IMR-90 (cell line): ENCODE results near the gene METTL24. TPM values are rescaled to one million over a fixed set of nuclear protein-coding genes. Genes with fewer than 3 reads are reported as not detected.

ENCODE experiments used
- ATAC-seq: fragments of 200-7000 bp; cut with Tn5 transposase; 2 replicates; pipeline ENCODE4 v1.9.1; 2020; ENCODE audit warnings: low read depth, mild to moderate bottlenecking, moderate library complexity
- BruUV-seq: library from RNA; stranded (reverse); fragments of 400-500 nt; replicated peaks from 2 replicates; lab custom pipeline; 2021; lab: Mats Ljungman, UMichigan
- CTCF ChIA-PET: fragments of 300-600 bp; formaldehyde crosslinking; extraction: SDS; loops from one replicate; lab custom pipeline; 2021; ENCODE audit warnings: antibody characterized with exemption; lab: Yijun Ruan, JAX
- POLR2A ChIA-PET: fragments of 300-600 bp; sonication (Branson Sonifier 250); formaldehyde crosslinking; loops from one replicate; lab custom pipeline; 2022; ENCODE audit warnings: antibody characterized with exemption; ENCODE audit not compliant: unreplicated experiment; lab: Charles Lee
- DNase-seq: peaks from one replicate; pipeline ENCODE4 v3.0.0; 2013
- H2AFZ ChIP-seq: replicated peaks from 2 replicates; pipeline ENCODE3; 2013; ENCODE audit warnings: low read length, mild to moderate bottlenecking; ENCODE audit not compliant: poor library complexity
- H2AK5ac ChIP-seq: 2 replicates; pipeline ENCODE4 v1.6.1; 2013; ENCODE audit warnings: low read depth, low read length, inconsistent platforms
- H2AK9ac ChIP-seq: replicated peaks from 2 replicates; pipeline ENCODE3; 2013; ENCODE audit warnings: mild to moderate bottlenecking, low read depth, low read length, moderate library complexity; ENCODE audit not compliant: poor library complexity
- H2BK120ac ChIP-seq: 2 replicates; pipeline ENCODE4 v1.6.1; 2013; ENCODE audit warnings: low read depth, low read length, inconsistent platforms
- H2BK15ac ChIP-seq: 3 replicates; pipeline ENCODE4 v1.6.1; 2013; ENCODE audit warnings: low read depth, low read length, inconsistent platforms
- H2BK20ac ChIP-seq: 2 replicates; pipeline ENCODE4 v1.6.1; 2013; ENCODE audit warnings: low read depth, mild to moderate bottlenecking, inconsistent platforms, low read length, moderate library complexity
- H2BK5ac ChIP-seq: 2 replicates; pipeline ENCODE4 v1.6.1; 2013; ENCODE audit warnings: mild to moderate bottlenecking, low read depth, low read length, inconsistent platforms; ENCODE audit not compliant: poor library complexity, severe bottlenecking
- H3K14ac ChIP-seq: replicated peaks from 2 replicates; pipeline ENCODE4 v1.6.1; 2013; ENCODE audit warnings: low read depth, low read length, inconsistent platforms
- H3K18ac ChIP-seq: 2 replicates; pipeline ENCODE4 v1.6.1; 2013; ENCODE audit warnings: low read depth, low read length, control low read depth
- H3K23ac ChIP-seq: 2 replicates; pipeline ENCODE4 v1.6.1; 2013; ENCODE audit warnings: low read depth, low read length, inconsistent platforms
- H3K27ac ChIP-seq: 2 replicates; pipeline ENCODE4 v1.5.1; 2013; ENCODE audit warnings: mild to moderate bottlenecking, control low read depth, low read length; ENCODE audit not compliant: insufficient read depth
- H3K27me3 ChIP-seq: 2 replicates; pipeline ENCODE4 v1.6.1; 2013; ENCODE audit warnings: low read length; ENCODE audit not compliant: control insufficient read depth, insufficient read depth
- H3K36me3 ChIP-seq: 2 replicates; pipeline ENCODE4 v1.6.1; 2013; ENCODE audit warnings: low read length, mixed read lengths; ENCODE audit not compliant: control insufficient read depth, insufficient read depth
- H3K4ac ChIP-seq: 2 replicates; pipeline ENCODE4 v1.6.1; 2013; ENCODE audit warnings: low read depth, low read length, inconsistent platforms
- H3K4me1 ChIP-seq: 2 replicates; pipeline ENCODE4 v1.6.1; 2013; ENCODE audit warnings: low read length, mixed read lengths; ENCODE audit not compliant: control insufficient read depth, insufficient read depth
- H3K4me2 ChIP-seq: 2 replicates; pipeline ENCODE4 v1.6.1; 2013; ENCODE audit warnings: low read depth, mild to moderate bottlenecking, control low read depth, low read length, moderate library complexity
- H3K4me3 ChIP-seq: 2 replicates; pipeline ENCODE4 v1.5.1; 2013; ENCODE audit warnings: low read depth, mild to moderate bottlenecking, control low read depth, low read length, moderate library complexity; ENCODE audit not compliant: insufficient read depth
- H3K56ac ChIP-seq: 2 replicates; pipeline ENCODE4 v1.6.1; 2013; ENCODE audit warnings: low read length, inconsistent platforms; ENCODE audit not compliant: insufficient read depth; ENCODE audit errors: extremely low read depth
- H3K79me1 ChIP-seq, 2 experiments: 2 replicates each; pipeline ENCODE4 v1.6.1; 2013; ENCODE audit warnings: low read length in 2 of 2, inconsistent platforms in 1 of 2, low read depth in 1 of 2
- H3K9ac ChIP-seq: 2 replicates; pipeline ENCODE4 v1.6.1; 2013; ENCODE audit warnings: low read depth, low read length, control low read depth
- H3K9me1 ChIP-seq: 2 replicates; pipeline ENCODE4 v1.6.1; 2013; ENCODE audit warnings: low read length, inconsistent platforms; ENCODE audit not compliant: insufficient read depth
- H3K9me3 ChIP-seq: 2 replicates; pipeline ENCODE4 v1.6.1; 2013; ENCODE audit warnings: low read length; ENCODE audit not compliant: control insufficient read depth, insufficient read depth
- H4K20me1 ChIP-seq: 2 replicates; pipeline ENCODE4 v1.6.1; 2013; ENCODE audit warnings: low read length, inconsistent platforms; ENCODE audit not compliant: insufficient read depth
- H4K5ac ChIP-seq: 2 replicates; pipeline ENCODE4 v1.6.1; 2013; ENCODE audit warnings: mild to moderate bottlenecking, low read depth, low read length, control low read depth
- H4K8ac ChIP-seq, 2 experiments: 2 replicates each; pipeline ENCODE4 v1.6.1; 2013; ENCODE audit warnings: low read depth in 2 of 2, low read length in 2 of 2, control low read depth in 1 of 2, inconsistent platforms in 1 of 2
- H4K91ac ChIP-seq: 2 replicates; pipeline ENCODE4 v1.6.1; 2013; ENCODE audit warnings: low read depth, low read length, inconsistent platforms; ENCODE audit not compliant: insufficient read depth
- BHLHE40 ChIP-seq: fragments of 150-350 bp; IDR thresholded peaks from 2 replicates; pipeline ENCODE4 v1.6.1; 2016; ENCODE audit warnings: mild to moderate bottlenecking, low read depth, low read length
- CEBPB ChIP-seq: IDR thresholded peaks from 2 replicates; pipeline ENCODE4 v1.6.1; 2012; ENCODE audit warnings: low read depth, low read length, improper control_type of control experiment
- CHD1 ChIP-seq: IDR thresholded peaks from 2 replicates; pipeline ENCODE4 v1.6.1; 2012; ENCODE audit warnings: low read depth, low read length, improper control_type of control experiment
- FOS ChIP-seq: fragments of 150-350 bp; IDR thresholded peaks from 2 replicates; pipeline ENCODE4 v1.6.1; 2016; ENCODE audit warnings: low read depth, low read length
- MAFK ChIP-seq: IDR thresholded peaks from 2 replicates; pipeline ENCODE4 v1.6.1; 2012; ENCODE audit warnings: low read depth, low read length, improper control_type of control experiment
- MAZ ChIP-seq: IDR thresholded peaks from 2 replicates; pipeline ENCODE4 v1.6.1; 2012; ENCODE audit warnings: low read depth, mild to moderate bottlenecking, low read length, improper control_type of control experiment, moderate library complexity, borderline replicate concordance
- MXI1 ChIP-seq: IDR thresholded peaks from 2 replicates; pipeline ENCODE4 v1.6.1; 2012; ENCODE audit warnings: low read depth, mild to moderate bottlenecking, low read length, moderate library complexity, borderline replicate concordance
- NFE2L2 ChIP-seq: fragments of 150-350 bp; IDR thresholded peaks from 2 replicates; pipeline ENCODE4 v1.6.1; 2016; ENCODE audit warnings: low read depth, mild to moderate bottlenecking, low read length
- POLR2A ChIP-seq: IDR thresholded peaks from 2 replicates; pipeline ENCODE4 v1.6.1; 2012; ENCODE audit warnings: mild to moderate bottlenecking, low read depth, low read length
- RAD21 ChIP-seq: IDR thresholded peaks from 2 replicates; pipeline ENCODE4 v1.6.1; 2012; ENCODE audit warnings: low read length, improper control_type of control experiment
- RCOR1 ChIP-seq: IDR thresholded peaks from 2 replicates; pipeline ENCODE4 v1.6.1; 2012; ENCODE audit warnings: mild to moderate bottlenecking, low read length, improper control_type of control experiment; ENCODE audit not compliant: insufficient replicate concordance
- RFX5 ChIP-seq: IDR thresholded peaks from 2 replicates; pipeline ENCODE4 v1.8.0; 2012; ENCODE audit warnings: low read depth, mild to moderate bottlenecking, low read length, moderate library complexity
- SMC3 ChIP-seq: fragments of 150-350 bp; IDR thresholded peaks from 2 replicates; pipeline ENCODE4 v1.6.1; 2016; ENCODE audit warnings: low read depth, mild to moderate bottlenecking, antibody characterized with exemption, low read length, moderate library complexity
- WGBS, 2 experiments: methylation state at CpG; one replicate each; pipeline versions ENCODE4 v1.1.5 to v1.1.7; 2013; ENCODE audit warnings: missing lambda C conversion rate in 2 of 2; ENCODE audit not compliant: insufficient read length in 1 of 2; ENCODE audit errors: extremely low coverage in 2 of 2; 5-methylcytosine and 5-hydroxymethylcytosine counted together
- dilution Hi-C: fragments of 300-500 bp; cut with HindIII; formaldehyde crosslinking; loops from one replicate; pipeline ENCODE4 v1.14.3; 2018; ENCODE audit warnings: low sequenced_read_pairs; ENCODE audit not compliant: unreplicated experiment
- in situ Hi-C: fragments of 300-500 bp; cut with MboI; formaldehyde crosslinking; loops from 3 replicates; pipeline ENCODE4 v1.14.3; 2019; ENCODE audit warnings: low sequenced_read_pairs, inconsistent platforms, mixed read lengths
- intact Hi-C: fragments of 100-400 bp; cut with micrococcal nuclease; formaldehyde crosslinking; loops from 2 replicates; pipeline ENCODE4 v1.10.0; 2022
- polyA plus RNA-seq, 3 experiments: library from polyadenylated mRNA; depleted of rRNA; stranded (reverse); fragments of >200 nt; gene quantifications; 2 replicates each; pipeline ENCODE4 v1.2.3, GENCODE V29; 2012; ENCODE audit warnings: low replicate concordance in 1 of 3
- total RNA-seq: library from RNA; depleted of rRNA; stranded (reverse); fragments of >200 nt; gene quantifications from 2 replicates; pipeline ENCODE4 v1.2.3, GENCODE V29; 2012
- TF ChIP-seq, protein P1 (sequence below): conservative IDR thresholded peaks from 2 replicates; pipeline ENCODE4 v1.5.1; 2012; ENCODE audit warnings: mild to moderate bottlenecking, low read depth, low read length, improper control_type of control experiment
- TF ChIP-seq, protein P2 (sequence below): fragments of 150-350 bp; IDR thresholded peaks from 2 replicates; pipeline ENCODE4 v1.6.1; 2016; ENCODE audit warnings: low read depth, mild to moderate bottlenecking, low read length, moderate library complexity, borderline replicate concordance
- TF ChIP-seq, protein P3 (sequence below): fragments of 150-350 bp; IDR thresholded peaks from 2 replicates; pipeline ENCODE4 v1.6.1; 2017; ENCODE audit warnings: mild to moderate bottlenecking, antibody characterized with exemption, low read length, low read depth

METTL24 gene
- total and polyA plus RNA-seq, 2 of the 4 experiments (the other 2 are of a cell fraction), result not detected

DNA sequence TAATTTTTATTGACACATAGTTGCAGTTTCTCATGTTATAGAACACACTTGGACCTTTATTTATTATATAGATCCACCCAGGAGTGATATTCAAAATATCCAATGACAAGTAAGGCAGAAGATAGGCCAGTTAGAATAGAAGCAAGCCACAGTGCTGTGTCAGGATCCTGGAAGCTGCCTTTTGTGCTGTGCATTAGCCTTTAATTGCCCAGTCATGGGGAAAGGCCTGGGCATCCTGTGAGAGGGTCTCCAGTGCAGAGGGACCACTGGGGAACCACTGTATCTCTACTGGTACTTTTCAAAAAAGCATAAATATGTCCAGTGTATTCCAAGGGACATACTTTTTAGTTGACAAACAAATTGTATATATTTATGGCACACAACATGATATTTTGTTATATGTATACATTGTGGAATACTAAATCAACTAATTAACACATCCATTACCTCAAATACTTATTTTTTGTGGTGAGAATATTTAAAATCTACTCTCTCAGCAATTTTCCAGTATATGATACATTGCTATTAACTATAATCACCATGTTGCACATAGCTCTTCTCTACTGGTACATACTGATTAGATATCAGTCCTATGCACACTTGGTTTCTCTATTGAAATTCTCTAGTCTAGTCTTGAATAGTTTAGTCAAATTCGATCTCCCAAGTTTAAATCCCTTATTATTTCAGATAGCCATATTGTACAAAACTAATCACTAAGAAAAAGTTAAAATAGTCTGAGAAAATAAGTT lies 118.4 kb downstream of the METTL24 start:
- H4K91ac ChIP-seq, result no peak overlapping the region
- H3K56ac ChIP-seq, result no peak overlapping the region
- POLR2A ChIA-PET, result no interaction called here
- ATAC-seq (no peak), DNase-seq (no peak)
- dilution Hi-C loops, result no loop called here
- H2BK15ac ChIP-seq, result no peak overlapping the region
- no peak overlapping the region for H3K23ac ChIP-seq
- H3K9me3 ChIP-seq, result no peaks in the 10 kb centered on the region
- H3K9me1 ChIP-seq, result no peaks in the 10 kb centered on the region
- CTCF ChIA-PET, result no interaction called here
- in situ Hi-C loops, result no loop called here
- no peaks in the 10 kb centered on the region for H3K79me1 ChIP-seq
- TF ChIP-seq SMC3, result no peak
- no peak for TF ChIP-seq CEBPB
- no peak for TF ChIP-seq BHLHE40
- TF ChIP-seq, protein P1, sequence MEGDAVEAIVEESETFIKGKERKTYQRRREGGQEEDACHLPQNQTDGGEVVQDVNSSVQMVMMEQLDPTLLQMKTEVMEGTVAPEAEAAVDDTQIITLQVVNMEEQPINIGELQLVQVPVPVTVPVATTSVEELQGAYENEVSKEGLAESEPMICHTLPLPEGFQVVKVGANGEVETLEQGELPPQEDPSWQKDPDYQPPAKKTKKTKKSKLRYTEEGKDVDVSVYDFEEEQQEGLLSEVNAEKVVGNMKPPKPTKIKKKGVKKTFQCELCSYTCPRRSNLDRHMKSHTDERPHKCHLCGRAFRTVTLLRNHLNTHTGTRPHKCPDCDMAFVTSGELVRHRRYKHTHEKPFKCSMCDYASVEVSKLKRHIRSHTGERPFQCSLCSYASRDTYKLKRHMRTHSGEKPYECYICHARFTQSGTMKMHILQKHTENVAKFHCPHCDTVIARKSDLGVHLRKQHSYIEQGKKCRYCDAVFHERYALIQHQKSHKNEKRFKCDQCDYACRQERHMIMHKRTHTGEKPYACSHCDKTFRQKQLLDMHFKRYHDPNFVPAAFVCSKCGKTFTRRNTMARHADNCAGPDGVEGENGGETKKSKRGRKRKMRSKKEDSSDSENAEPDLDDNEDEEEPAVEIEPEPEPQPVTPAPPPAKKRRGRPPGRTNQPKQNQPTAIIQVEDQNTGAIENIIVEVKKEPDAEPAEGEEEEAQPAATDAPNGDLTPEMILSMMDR, result no peak
- TF ChIP-seq MXI1, result no peak
- TF ChIP-seq MAZ, result no peak
- no peak for TF ChIP-seq RCOR1
- TF ChIP-seq CHD1, result no peak
- TF ChIP-seq, protein P2, sequence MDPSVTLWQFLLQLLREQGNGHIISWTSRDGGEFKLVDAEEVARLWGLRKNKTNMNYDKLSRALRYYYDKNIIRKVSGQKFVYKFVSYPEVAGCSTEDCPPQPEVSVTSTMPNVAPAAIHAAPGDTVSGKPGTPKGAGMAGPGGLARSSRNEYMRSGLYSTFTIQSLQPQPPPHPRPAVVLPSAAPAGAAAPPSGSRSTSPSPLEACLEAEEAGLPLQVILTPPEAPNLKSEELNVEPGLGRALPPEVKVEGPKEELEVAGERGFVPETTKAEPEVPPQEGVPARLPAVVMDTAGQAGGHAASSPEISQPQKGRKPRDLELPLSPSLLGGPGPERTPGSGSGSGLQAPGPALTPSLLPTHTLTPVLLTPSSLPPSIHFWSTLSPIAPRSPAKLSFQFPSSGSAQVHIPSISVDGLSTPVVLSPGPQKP, result no peak
- no peak for TF ChIP-seq POLR2A
- no peak for TF ChIP-seq RFX5
- no peak for TF ChIP-seq FOS
- TF ChIP-seq NFE2L2, result no peak
- TF ChIP-seq, protein P3, sequence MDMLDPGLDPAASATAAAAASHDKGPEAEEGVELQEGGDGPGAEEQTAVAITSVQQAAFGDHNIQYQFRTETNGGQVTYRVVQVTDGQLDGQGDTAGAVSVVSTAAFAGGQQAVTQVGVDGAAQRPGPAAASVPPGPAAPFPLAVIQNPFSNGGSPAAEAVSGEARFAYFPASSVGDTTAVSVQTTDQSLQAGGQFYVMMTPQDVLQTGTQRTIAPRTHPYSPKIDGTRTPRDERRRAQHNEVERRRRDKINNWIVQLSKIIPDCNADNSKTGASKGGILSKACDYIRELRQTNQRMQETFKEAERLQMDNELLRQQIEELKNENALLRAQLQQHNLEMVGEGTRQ, result no peak
- TF ChIP-seq MAFK, result no peak
- no peak for TF ChIP-seq RAD21
- no TSS peak for BruUV-seq
- no peak overlapping the region for H3K4ac ChIP-seq
- H4K5ac ChIP-seq, result no peak overlapping the region
- no peak overlapping the region for H2BK120ac ChIP-seq
- H4K8ac ChIP-seq, result no peak overlapping the region
- no peak overlapping the region for H3K4me2 ChIP-seq
- H4K20me1 ChIP-seq, result no peaks in the 10 kb centered on the region
- no peak overlapping the region for H3K4me3 ChIP-seq
- H2AK9ac ChIP-seq, result no peak overlapping the region
- H3K18ac ChIP-seq, result no peak overlapping the region
- H3K27ac ChIP-seq, result no peak overlapping the region
- no peak overlapping the region for H3K14ac ChIP-seq
- H3K36me3 ChIP-seq, result 0 out of 2 replicates have a peak, but pooled peaks cover 2% of the 10 kb centered on the region
- no peaks in the 10 kb centered on the region for H3K27me3 ChIP-seq
- no peak overlapping the region for H2AFZ ChIP-seq
- intact Hi-C loops, result no loop called here
- no peak overlapping the region for H3K9ac ChIP-seq
- H3K4me1 ChIP-seq, result no peaks in the 10 kb centered on the region
- H2BK5ac ChIP-seq, result no peak overlapping the region
- no peak overlapping the region for H2BK20ac ChIP-seq
- no CpG with 5 or more reads among the region's 1 CpG for WGBS, 2 experiments
- no peak overlapping the region for H2AK5ac ChIP-seq
